ENCODE data around the gene CSNK1G2. TPM values are rescaled to one million over a fixed set of nuclear protein-coding genes. Genes with fewer than 3 reads are reported as not detected.

Gene CSNK1G2
- polyA plus RNA-seq, 1 donor from 2014 or later, result 110 TPM

DNA sequence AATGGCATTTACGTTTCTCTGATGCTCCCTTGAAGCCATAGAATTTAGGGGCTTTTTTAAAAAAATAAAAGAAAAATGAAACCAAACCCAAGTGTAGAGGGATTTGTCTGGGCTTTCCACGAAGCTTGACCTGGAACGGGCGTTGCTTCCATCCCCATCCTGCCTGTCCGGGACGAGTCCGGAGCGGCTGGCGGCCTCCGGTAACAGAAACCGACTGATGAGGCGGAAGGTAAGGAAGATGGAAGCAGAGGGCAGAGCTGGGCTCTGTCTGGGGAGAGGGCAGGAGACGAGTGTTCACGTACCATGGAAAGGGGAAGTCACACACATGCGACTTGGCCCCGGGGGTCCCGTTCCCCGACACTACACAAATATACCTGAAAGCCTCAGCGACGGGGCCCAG, 40.3 kb downstream of the CSNK1G2 start:
- no peak for TF ChIP-seq SMC3 (conservative IDR thresholded peaks at IDR 0.05; ENCODE audit: poor library complexity)
- TF ChIP-seq TAF1 (IDR thresholded peaks at IDR 0.05; ENCODE audit: low read depth), result no peak
- no peak for TF ChIP-seq CTCF (IDR thresholded peaks at IDR 0.05; ENCODE audit: poor library complexity, severe bottlenecking)
- TF ChIP-seq REST (IDR thresholded peaks at IDR 0.05; ENCODE audit: borderline replicate concordance), result no peak
- no peak for TF ChIP-seq EP300 (conservative IDR thresholded peaks at IDR 0.05; ENCODE audit: poor library complexity, severe bottlenecking)
- TF ChIP-seq RAD21 (conservative IDR thresholded peaks at IDR 0.05), result no peak
- TF ChIP-seq MXI1 (conservative IDR thresholded peaks at IDR 0.05; ENCODE audit: poor library complexity, severe bottlenecking), result no peak
- no peak for TF ChIP-seq EZH2 (IDR thresholded peaks at IDR 0.05; ENCODE audit: borderline replicate concordance, insufficient read depth, low read length, poor library complexity, severe bottlenecking)
- no peak for TF ChIP-seq POLR2AphosphoS5 (IDR thresholded peaks at IDR 0.05)
- Histone ChIP-seq H2AFZ (ENCODE audit: low read depth, low read length) (no peak overlapping the region), H3K9me3 (ENCODE audit: low read length) (no peaks in the 10 kb centered on the region), H3K36me3 (ENCODE audit: insufficient read depth, low read length) (no peaks in the 10 kb centered on the region), H3F3A (ENCODE audit: insufficient read depth, low read length, poor library complexity, severe bottlenecking) (no peaks in the 10 kb centered on the region), H3K9ac (ENCODE audit: low read length) (no peak overlapping the region), H3K4me2 (ENCODE audit: low read length) (no peak overlapping the region), H3K27ac (ENCODE audit: low read length) (no peak overlapping the region), H3K9me2 (ENCODE audit: insufficient read depth, low read length) (no peaks in the 10 kb centered on the region), H3K79me2 (replicated peaks; ENCODE audit: insufficient read depth, low read length) (no peaks in the 10 kb centered on the region), H3K27me3 (ENCODE audit: insufficient read depth, low read depth, low read length) (no peaks in the 10 kb centered on the region), H3K4me3 (ENCODE audit: low read length) (no peak overlapping the region), H4K20me1 (ENCODE audit: insufficient read depth) (no peaks in the 10 kb centered on the region)

DNA sequence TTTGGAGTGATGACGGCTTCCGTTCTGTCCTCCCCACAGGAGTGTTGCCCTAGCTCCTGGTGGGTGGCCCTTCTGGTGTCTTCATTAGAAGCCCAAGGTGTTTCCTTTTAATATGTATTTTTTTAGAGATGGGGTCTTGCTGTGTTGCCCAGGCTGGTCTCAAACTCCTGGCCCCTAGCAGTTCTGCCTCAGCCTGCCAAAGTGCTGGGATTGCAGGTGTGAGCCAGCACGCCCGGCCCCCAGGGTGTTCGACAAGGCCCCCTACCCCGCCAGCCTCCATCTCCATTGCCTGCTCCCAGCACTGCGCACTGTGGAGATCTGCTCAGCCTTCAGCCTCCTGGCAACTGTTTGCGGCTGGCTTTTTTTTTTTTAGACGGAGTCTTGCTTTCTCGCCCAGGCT, 43.4 kb downstream of the CSNK1G2 start:
- H3K36me3 ChIP-seq (ENCODE audit: insufficient read depth, low read length), result no peaks in the 10 kb centered on the region
- no peaks in the 10 kb centered on the region for H3K9me3 ChIP-seq (ENCODE audit: low read length)
- no peak overlapping the region for H3K9ac ChIP-seq (ENCODE audit: low read length)
- no peaks in the 10 kb centered on the region for H3K79me2 ChIP-seq (replicated peaks; ENCODE audit: insufficient read depth, low read length)
- TF ChIP-seq TAF1 (IDR thresholded peaks at IDR 0.05; ENCODE audit: low read depth) (no peak), POLR2AphosphoS5 (IDR thresholded peaks at IDR 0.05) (no peak), REST (IDR thresholded peaks at IDR 0.05; ENCODE audit: borderline replicate concordance) (no peak), MXI1 (conservative IDR thresholded peaks at IDR 0.05; ENCODE audit: poor library complexity, severe bottlenecking) (no peak), CTCF (IDR thresholded peaks at IDR 0.05; ENCODE audit: poor library complexity, severe bottlenecking) (no peak), EP300 (conservative IDR thresholded peaks at IDR 0.05; ENCODE audit: poor library complexity, severe bottlenecking) (no peak), SMC3 (conservative IDR thresholded peaks at IDR 0.05; ENCODE audit: poor library complexity) (no peak), RAD21 (conservative IDR thresholded peaks at IDR 0.05) (no peak), EZH2 (IDR thresholded peaks at IDR 0.05; ENCODE audit: borderline replicate concordance, insufficient read depth, low read length, poor library complexity, severe bottlenecking) (no peak)
- no peaks in the 10 kb centered on the region for H3F3A ChIP-seq (ENCODE audit: insufficient read depth, low read length, poor library complexity, severe bottlenecking)
- no peaks in the 10 kb centered on the region for H3K9me2 ChIP-seq (ENCODE audit: insufficient read depth, low read length)
- no peaks in the 10 kb centered on the region for H4K20me1 ChIP-seq (ENCODE audit: insufficient read depth)
- no peak overlapping the region for H3K4me3 ChIP-seq (ENCODE audit: low read length)
- H2AFZ ChIP-seq (ENCODE audit: low read depth, low read length), result no peak overlapping the region
- no peak overlapping the region for H3K4me2 ChIP-seq (ENCODE audit: low read length)
- no peak overlapping the region for H3K27ac ChIP-seq (ENCODE audit: low read length)
- no peaks in the 10 kb centered on the region for H3K27me3 ChIP-seq (ENCODE audit: insufficient read depth, low read depth, low read length)

Measured in neural cell (in vitro differentiated cells).